DND-41 (cell line): ENCODE data around the gene MDM2.
A peak's percentile ranks its signal among the peaks of the same experiment; 100 is the strongest.

Source experiments
- ATAC-seq: fragments of 200-7000 bp; cut with Tn5 transposase; 3 replicates; pipeline ENCODE4 v1.9.1; 2021; ENCODE audit warnings: low read depth; ENCODE audit not compliant: insufficient read depth
- DNase-seq: peaks from one replicate; pipeline ENCODE4 v3.0.0-alpha.2; 2020
- H2AFZ ChIP-seq: 2 replicates; pipeline ENCODE4 v1.6.0; 2012; ENCODE audit warnings: low read depth, low read length
- H3K27ac ChIP-seq: 2 replicates; pipeline ENCODE4 v1.5.1; 2012; ENCODE audit warnings: low read length, inconsistent platforms
- H3K27me3 ChIP-seq: fragments of 200-600 bp; sonication (generic); 2 replicates; pipeline ENCODE4 v1.6.0; 2012; ENCODE audit warnings: low read length, mild to moderate bottlenecking, inconsistent platforms; ENCODE audit not compliant: insufficient read depth, poor library complexity
- H3K36me3 ChIP-seq: 2 replicates; pipeline ENCODE4 v1.5.1; 2012; ENCODE audit warnings: low read length, inconsistent platforms; ENCODE audit not compliant: insufficient read depth
- H3K4me1 ChIP-seq: 2 replicates; pipeline ENCODE4 v1.5.1; 2012; ENCODE audit warnings: mild to moderate bottlenecking, low read length; ENCODE audit not compliant: insufficient read depth
- H3K4me2 ChIP-seq: 2 replicates; pipeline ENCODE4 v1.6.0; 2012; ENCODE audit warnings: mild to moderate bottlenecking, moderate library complexity, low read length, inconsistent platforms; ENCODE audit not compliant: insufficient read depth
- H3K4me3 ChIP-seq, 2 experiments: fragments of 200-600 bp in 1 of 2; shearing (Covaris generic) in 1 of 2; 2 replicates each; pipeline ENCODE4 v1.5.1; 2012 to 2016; ENCODE audit warnings: inconsistent platforms in 2 of 2, low read length in 2 of 2, mild to moderate bottlenecking in 2 of 2, low read depth in 1 of 2, moderate library complexity in 1 of 2
- H3K79me2 ChIP-seq: 2 replicates; pipeline ENCODE4 v1.6.0; 2012; ENCODE audit warnings: low read length, inconsistent platforms; ENCODE audit not compliant: insufficient read depth
- H3K9ac ChIP-seq: 2 replicates; pipeline ENCODE4 v1.6.0; 2012; ENCODE audit warnings: low read depth, mild to moderate bottlenecking, inconsistent platforms, low read length, moderate library complexity
- H3K9me3 ChIP-seq: 2 replicates; pipeline ENCODE4 v1.5.1; 2012; ENCODE audit warnings: low read length, moderate library complexity, mild to moderate bottlenecking, inconsistent platforms; ENCODE audit not compliant: insufficient read depth, severe bottlenecking
- H4K20me1 ChIP-seq: 2 replicates; pipeline ENCODE4 v1.6.0; 2012; ENCODE audit warnings: low read length; ENCODE audit not compliant: insufficient read depth
- EZH2 ChIP-seq: IDR thresholded peaks from 3 replicates; pipeline ENCODE4 v1.6.1; 2012; ENCODE audit warnings: borderline replicate concordance, low read depth, mild to moderate bottlenecking, moderate library complexity, low read length, inconsistent platforms; ENCODE audit not compliant: severe bottlenecking
- TF ChIP-seq, protein P1 (sequence below): IDR thresholded peaks from 2 replicates; pipeline ENCODE4 v1.5.1; 2012; ENCODE audit warnings: borderline replicate concordance, low read length, moderate library complexity, mild to moderate bottlenecking; ENCODE audit not compliant: poor library complexity, severe bottlenecking; ENCODE audit errors: extremely low read depth

MDM2 gene

DNA sequence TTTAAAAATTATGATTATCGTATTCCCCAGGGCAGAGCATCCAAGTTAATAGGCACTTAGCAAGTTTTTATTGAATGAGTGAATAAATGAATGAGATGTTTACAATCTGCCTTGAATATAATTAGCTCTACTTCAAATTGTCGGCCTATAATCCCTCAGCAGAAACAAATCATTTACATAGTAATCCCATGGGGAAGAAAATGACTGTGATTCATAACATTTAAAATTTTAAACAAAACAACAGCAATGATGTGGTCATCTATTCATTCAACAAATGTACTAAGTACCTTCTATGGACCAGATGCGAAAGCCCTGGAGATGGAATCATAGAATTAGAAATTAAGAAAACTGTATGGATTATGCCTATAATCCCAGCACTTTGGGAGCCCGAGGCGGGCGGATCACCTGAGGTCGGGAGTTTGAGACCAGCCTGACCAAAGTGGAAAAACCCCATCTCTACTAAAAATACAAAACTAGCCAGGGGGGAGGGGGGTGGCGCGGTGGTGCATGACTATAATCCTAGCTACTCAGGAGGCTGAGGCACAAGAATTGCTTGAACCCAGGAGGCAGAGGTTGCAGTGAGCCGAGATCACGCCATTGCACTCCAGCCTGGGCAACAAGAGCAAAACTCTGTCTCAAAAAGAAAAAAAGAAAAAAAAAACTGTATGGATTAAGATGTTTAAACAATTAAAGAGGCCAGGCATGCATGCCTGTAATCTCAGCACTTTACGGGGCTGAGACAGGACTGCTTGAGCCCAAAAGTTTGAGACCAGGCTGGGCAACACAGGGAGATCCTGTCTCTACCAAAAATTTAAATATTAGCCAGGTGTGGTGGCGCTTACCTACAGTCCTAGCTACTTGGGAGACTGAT lies 17.7 kb upstream of the MDM2 start:
- Histone ChIP-seq H4K20me1 (no peaks in the 10 kb centered on the region), H3K27me3 (no peaks in the 10 kb centered on the region), H3K79me2 (no peaks in the 10 kb centered on the region), H3K4me3 (no peak overlapping the region), H2AFZ (no peak overlapping the region), H3K36me3 (no peaks in the 10 kb centered on the region), H3K4me2 (no peak overlapping the region), H3K27ac (no peak overlapping the region), H3K4me1 (no peaks in the 10 kb centered on the region), H3K9ac (no peak overlapping the region), H3K9me3 (no peaks in the 10 kb centered on the region)
- TF ChIP-seq, protein P1, sequence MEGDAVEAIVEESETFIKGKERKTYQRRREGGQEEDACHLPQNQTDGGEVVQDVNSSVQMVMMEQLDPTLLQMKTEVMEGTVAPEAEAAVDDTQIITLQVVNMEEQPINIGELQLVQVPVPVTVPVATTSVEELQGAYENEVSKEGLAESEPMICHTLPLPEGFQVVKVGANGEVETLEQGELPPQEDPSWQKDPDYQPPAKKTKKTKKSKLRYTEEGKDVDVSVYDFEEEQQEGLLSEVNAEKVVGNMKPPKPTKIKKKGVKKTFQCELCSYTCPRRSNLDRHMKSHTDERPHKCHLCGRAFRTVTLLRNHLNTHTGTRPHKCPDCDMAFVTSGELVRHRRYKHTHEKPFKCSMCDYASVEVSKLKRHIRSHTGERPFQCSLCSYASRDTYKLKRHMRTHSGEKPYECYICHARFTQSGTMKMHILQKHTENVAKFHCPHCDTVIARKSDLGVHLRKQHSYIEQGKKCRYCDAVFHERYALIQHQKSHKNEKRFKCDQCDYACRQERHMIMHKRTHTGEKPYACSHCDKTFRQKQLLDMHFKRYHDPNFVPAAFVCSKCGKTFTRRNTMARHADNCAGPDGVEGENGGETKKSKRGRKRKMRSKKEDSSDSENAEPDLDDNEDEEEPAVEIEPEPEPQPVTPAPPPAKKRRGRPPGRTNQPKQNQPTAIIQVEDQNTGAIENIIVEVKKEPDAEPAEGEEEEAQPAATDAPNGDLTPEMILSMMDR: no peak
- TF ChIP-seq EZH2: no peak
- ATAC-seq (no peak), DNase-seq (no peak)

DNA sequence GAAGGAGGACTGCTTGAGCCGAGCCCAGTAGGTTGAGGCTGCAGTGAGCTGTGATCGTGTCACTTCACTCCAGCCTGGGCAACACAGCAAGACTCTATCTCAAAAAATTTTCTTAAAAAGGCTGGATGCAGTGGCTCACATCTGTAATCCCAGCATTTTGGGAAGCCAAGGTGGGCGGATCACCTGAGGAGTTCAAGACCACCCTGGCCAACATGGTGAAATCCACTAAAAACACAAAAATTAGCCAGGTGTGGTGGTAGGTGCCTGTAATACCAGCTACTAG lies 17.1 kb upstream of the MDM2 start:
- no peak overlapping the region for H2AFZ ChIP-seq
- H3K4me1 ChIP-seq: no peaks in the 10 kb centered on the region
- no peaks in the 10 kb centered on the region for H3K36me3 ChIP-seq
- DNase-seq: no peak
- ATAC-seq: no peak
- H3K4me2 ChIP-seq: no peak overlapping the region
- no peak overlapping the region for H3K27ac ChIP-seq
- H3K9ac ChIP-seq: no peak overlapping the region
- H4K20me1 ChIP-seq: no peaks in the 10 kb centered on the region
- H3K27me3 ChIP-seq: no peaks in the 10 kb centered on the region
- H3K9me3 ChIP-seq: no peaks in the 10 kb centered on the region
- no peak overlapping the region for H3K4me3 ChIP-seq
- H3K79me2 ChIP-seq: no peaks in the 10 kb centered on the region
- TF ChIP-seq EZH2: no peak

DNA sequence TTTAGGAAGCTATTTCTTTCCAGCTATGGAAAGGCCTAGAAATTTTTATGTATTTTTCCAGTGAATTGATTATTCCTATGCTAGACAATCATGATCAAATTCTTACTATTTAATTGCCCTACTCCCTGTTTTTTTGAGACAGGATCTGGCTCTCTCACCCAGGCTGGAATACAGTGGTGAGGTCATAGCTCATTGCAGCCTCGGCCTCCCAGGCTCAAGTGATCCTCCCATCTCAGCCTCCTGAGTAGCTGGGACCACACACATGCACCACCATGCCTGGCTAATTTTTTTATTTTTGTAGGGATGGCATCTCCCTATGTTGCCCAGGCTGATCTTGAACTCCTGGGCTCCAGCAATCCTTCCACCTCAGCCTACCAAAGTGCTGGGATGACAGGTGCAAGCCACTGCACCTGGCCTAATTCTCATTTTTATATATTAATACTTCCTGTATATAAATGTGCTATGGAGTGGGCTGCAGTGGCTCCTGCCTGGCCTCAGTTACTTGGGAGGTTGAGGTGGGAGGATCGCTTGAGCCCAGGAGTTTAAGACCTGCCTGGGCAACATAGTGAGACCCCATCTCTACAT lies 16.0 kb upstream of the MDM2 start:
- Histone ChIP-seq H3K79me2 (no peaks in the 10 kb centered on the region), H3K27ac (no peak overlapping the region), H3K36me3 (no peaks in the 10 kb centered on the region), H3K4me2 (no peak overlapping the region), H2AFZ (no peak overlapping the region), H3K9me3 (no peaks in the 10 kb centered on the region), H3K9ac (no peak overlapping the region), H4K20me1 (no peaks in the 10 kb centered on the region), H3K27me3 (no peaks in the 10 kb centered on the region), H3K4me3 (no peak overlapping the region), H3K4me1 (no peaks in the 10 kb centered on the region)
- DNase-seq (no peak), ATAC-seq (no peak)
- TF ChIP-seq, protein P1: no peak
- TF ChIP-seq EZH2: no peak

DNA sequence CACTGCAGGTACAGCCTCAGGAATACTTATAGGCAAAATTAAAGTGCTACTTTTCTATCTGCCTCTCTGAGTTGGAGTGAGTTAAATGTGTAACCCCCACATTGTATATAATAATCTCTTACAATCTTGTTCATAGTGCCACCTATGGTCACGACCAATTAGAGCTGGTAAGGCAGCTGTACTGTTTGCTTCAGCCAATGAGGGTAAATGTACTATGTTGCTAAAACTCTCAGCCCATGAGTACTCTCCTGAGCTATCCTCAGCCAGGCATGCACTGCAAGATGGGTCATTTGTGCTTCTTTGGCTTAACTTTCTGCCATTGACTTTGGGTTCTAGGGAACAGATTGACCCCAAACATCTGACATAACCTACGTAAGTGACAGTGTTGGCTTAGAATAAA lies 15.0 kb upstream of the MDM2 start:
- Histone ChIP-seq H3K36me3 (no peaks in the 10 kb centered on the region), H3K79me2 (no peaks in the 10 kb centered on the region), H3K4me2 (no peak overlapping the region), H3K4me3 (no peak overlapping the region), H3K9ac (no peak overlapping the region), H2AFZ (no peak overlapping the region), H3K27me3 (no peaks in the 10 kb centered on the region), H3K27ac (no peak overlapping the region), H4K20me1 (no peaks in the 10 kb centered on the region), H3K4me1 (no peaks in the 10 kb centered on the region), H3K9me3 (no peaks in the 10 kb centered on the region)
- no peak for TF ChIP-seq EZH2
- TF ChIP-seq, protein P1: no peak
- peak; percentile 78 for ATAC-seq
- no peak for DNase-seq
